CD4-positive, alpha-beta T cell treated with Interleukin-21 for 1 hour (primary cell): ENCODE results near the gene KRT37.
A peak's percentile ranks its signal among the peaks of the same experiment; 100 is the strongest.
"Not testable (repeated sequence)": the region's sequence is repeated elsewhere in the genome, so short reads cannot be mapped to it uniquely, and the experiment has no call there.

Experiments used
- DNase-seq: peaks from one replicate; pipeline ENCODE4 v3.0.0-alpha.2; 2020

KRT37 gene

GRCh38 chr17:41434005-41434404 lies 9.6 kb upstream of the KRT37 start:
- no peak for DNase-seq

DNA sequence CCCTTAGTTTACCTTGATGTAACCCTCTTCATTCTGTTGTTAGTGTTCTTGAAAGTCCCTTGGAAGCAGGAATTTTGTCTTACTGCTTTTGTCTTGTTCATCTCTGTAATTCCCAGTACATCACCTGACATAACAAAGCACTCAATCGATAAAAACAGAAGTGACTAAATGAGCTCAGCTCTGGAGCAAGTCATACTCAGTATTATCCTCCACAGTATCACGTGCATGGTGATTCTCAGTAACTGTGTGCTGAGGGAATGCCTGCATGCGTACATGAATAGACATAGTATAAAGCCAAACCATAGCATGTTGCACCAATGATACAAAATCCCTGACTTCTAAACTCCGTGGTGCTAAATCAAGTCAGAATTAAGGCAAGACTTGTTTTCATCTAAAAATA lies 9.2 kb upstream of the KRT37 start:
- DNase-seq, result no peak

- DNase-seq, result not testable (repeated sequence)
These were observed 6.0 kb upstream of the KRT37 start for GRCh38 chr17:41430376-41430775.

GRCh38 chr17:41429667-41430066 lies 5.3 kb upstream of the KRT37 start:
- DNase-seq, result no peak

GRCh38 chr17:41428591-41429291 lies 4.4 kb upstream of the KRT37 start:
- no peak for DNase-seq

- DNase-seq, result not testable (repeated sequence)
These were observed 1.8 kb downstream of the KRT37 start for GRCh38 chr17:41422586-41422985.

- no peak for DNase-seq
These were observed 2.8 kb downstream of the KRT37 start for GRCh38 chr17:41421617-41422016.

DNA sequence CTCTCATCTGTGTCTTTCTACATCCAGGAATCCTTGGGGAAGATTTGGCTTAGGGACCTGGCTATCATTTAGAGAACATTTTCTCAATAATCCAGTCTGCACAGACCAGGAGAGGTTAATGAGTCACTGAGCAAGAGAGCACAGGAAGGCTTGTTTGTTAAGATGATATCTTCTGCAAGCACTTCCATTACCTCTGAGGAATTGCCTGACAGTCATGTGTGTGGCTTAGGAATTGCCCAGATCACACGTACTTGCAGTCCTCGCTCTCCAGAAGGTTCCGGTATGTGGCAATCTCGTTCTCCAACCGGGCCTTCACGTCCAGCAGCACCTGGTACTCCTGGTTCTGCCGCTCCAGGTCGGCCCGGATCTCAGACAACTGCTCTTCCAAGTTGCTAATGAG lies 3.3 kb downstream of the KRT37 start:
- DNase-seq, result no peak

DNA sequence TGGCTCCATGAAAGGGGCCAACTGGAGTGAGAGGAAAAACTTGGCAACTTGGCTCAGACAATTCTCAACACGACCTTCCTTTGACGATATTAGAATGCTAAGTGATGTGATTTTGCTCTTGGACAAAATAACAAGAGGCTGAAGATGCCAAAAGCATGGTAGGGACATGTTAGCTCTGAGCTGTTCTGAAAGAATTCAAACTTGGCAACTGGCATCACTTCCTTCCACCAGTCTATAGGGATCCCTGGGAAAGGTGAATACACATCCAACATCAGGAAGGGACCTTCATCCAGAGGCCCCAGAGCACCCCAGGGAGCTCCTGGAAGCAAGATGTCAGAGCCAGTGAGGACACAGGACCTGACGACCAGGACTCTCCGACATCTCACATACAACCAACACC lies 4.3 kb downstream of the KRT37 start:
- no peak for DNase-seq

DNA sequence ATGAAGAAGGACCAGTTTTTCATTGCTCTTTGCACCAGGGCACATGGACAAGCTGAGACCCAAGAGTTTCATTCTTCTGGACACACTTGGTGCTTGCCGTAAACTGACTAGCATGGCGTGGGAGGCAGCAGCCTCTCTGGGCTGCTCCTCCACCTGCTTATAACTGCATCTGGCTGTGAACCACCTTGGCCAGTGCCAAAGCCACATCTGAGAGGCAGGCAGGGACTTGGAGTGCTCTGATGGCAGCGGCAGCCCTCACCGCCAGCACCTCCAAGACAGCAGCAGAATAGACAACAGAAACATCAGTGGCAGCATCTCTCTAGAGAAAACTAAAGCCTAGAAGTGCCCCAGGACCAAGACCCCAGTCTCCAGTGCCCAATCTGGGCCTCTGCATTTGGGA lies 4.7 kb downstream of the KRT37 start:
- DNase-seq, result no peak

DNA sequence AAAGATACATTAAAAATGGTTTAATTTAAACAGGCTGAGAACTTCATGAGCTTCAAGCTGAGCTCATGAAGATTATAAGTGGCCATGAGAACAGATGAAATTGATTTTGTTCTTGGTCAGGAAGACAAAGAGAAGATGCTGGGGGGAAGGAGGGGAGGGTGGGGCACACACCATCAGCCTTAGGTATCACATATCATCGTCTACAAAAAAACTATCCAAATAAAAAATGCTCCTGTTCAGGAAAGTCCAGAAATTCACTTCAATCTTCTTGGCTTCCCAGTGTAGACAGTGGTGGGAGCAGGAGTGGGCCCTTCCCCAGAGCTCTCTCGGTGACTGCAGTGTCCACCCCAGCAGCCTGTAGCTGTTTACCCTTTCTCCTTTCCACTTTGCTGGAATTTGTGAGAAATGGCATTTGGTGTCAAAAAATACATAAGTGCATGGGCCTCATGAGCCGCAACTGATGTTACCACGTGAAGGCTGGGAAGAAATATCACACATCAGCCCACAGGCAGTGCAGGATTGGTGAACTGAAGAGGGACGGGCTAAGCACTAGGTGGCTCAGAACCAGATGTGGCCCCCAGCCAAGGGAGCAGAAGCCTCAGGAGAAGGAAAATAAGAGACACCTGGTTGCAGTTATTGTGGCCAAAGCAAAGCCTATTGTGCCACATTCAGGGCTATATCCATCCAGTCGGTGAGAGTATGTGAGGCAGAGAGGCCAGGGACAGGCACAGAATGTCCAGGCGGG lies 6.1 kb downstream of the KRT37 start:
- no peak for DNase-seq

DNA sequence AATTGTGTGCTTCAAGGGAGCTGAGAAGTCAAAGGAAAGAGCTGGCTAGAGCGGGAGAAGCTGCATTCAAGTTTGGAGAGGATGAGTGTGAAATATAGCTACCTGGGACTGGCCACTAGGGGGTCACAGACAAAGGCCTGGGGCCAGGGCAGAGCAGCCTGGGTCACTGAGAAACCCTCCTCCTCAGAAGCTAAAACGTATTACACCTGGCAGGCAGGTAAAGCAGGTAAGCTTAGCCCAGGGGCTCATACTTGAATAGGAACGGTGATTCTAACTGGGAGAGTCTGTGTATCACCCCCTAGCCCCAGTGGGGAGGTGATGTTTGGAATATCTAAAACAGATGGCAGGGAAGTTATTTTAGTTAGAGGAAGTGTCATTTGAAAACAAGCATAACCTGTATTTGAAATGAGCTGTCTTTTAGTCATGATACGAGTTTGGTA lies 6.8 kb downstream of the KRT37 start:
- DNase-seq, result no peak

GRCh38 chr17:41417127-41417526 lies 7.3 kb downstream of the KRT37 start:
- no peak for DNase-seq

DNA sequence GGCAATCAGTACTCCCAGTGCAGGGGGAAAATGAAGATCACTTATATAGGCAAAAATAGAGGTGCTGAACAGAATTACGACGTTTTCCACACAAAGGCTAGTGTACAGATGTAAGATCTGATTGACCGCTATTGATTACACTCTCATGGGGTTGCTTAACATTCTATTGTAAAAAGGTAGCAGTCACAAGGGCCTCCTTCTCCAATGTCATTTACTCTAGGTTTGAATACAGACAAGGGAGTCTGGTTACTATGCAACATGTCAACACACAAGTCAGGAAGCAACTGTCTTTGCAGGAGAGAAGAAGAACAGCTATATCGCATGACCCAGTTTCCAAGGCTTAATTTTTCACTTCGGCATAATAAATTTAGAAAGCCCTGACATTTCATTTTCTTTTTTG lies 7.9 kb downstream of the KRT37 start:
- DNase-seq, result no peak

DNA sequence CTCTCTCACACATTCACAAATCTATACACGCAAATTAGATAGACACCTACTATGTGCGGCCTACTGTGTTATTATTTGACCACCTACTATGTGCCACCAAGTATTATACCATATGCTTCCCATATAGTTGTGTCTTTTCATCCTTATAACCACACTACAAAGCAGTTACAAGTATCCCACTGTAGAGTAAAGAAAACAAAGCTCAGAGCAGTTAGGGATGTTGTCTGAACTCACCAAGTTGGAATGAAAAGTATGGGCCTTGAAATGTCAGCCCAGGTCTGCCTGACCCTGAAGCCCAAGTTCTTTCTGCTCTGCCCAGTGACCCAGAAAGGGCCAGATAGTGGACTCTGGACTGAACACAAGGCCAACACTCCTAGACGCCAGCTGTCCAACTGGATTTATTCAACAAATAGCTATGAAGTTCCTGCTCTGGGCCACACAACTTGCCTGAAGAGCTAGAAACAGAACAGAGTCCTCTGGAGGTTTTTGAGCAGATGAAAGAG lies 8.5 kb downstream of the KRT37 start:
- DNase-seq, result no peak

DNA sequence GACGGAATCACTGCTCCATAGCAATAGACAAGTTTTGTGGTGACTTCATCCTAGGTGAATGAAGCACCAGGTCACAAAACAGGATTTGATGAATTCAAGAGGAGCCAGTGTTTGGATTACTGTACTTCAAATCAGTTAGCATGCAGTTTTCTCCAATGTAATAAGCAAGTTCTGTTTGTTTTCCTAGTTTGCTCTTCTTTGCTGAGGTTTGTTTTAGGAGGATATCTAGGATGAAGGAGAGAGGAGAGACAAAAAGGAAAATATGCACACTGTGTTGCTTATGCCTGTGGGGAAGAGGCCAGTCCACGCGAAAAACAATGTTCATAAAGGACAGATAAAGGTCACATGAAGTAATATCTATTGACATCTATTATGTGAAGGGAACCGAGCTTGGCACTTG lies 9.0 kb downstream of the KRT37 start:
- DNase-seq, result no peak

- no peak for DNase-seq
These were observed 10.4 kb downstream of the KRT37 start for GRCh38 chr17:41413982-41414381.

DNA sequence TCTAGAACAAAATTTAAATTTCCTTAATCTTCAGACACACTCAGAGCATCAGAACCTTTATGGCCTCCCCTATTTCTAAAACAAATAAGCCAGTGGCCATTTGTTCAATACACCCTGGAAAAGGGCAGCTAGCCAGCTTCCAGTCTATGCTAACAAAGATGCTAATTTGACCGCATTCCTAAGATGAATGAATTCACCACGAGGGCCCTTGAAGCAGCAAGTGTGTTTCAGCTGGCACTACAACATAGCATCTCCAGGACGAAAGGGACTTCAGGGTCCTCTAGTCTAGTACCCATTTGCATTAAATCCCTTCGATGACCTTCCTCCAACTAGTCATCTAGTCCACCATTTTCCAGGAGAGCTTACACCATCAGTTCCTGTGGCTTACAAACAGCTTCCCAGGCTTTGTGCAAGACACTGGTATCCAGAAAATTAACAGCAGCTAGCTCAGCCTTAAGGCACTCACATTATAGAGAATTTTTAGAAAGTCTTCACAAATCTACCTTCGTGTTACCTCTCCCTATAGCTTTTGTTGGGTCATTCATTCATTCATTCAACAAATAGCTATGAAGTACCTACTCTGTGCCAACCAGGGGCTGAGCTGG lies 10.9 kb downstream of the KRT37 start:
- DNase-seq, result no peak

- no peak for DNase-seq
These were observed 13.1 kb downstream of the KRT37 start for GRCh38 chr17:41411072-41411840.

GRCh38 chr17:41407226-41407625 lies 17.2 kb downstream of the KRT37 start:
- no peak for DNase-seq

DNA sequence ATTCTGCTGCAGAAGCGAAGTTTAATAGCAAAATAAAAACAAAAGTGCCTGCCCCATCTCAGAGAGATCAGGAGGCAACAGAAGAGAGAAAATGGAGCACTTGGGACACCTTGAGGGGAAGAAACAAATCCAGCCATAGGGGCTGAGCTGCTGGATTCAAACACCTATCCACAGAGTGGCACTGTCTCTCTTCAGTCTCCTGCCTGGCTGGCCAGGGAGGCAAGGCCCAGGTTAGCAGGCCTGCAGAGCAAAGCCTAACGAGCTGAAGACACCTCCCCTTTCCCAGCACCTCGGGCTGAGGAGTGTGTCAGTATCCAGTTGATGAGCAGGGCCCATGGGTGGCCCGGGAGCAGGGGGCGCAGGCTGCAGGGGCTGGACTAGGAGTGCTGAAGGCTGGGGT lies 18.2 kb downstream of the KRT37 start:
- DNase-seq, result no peak

DNA sequence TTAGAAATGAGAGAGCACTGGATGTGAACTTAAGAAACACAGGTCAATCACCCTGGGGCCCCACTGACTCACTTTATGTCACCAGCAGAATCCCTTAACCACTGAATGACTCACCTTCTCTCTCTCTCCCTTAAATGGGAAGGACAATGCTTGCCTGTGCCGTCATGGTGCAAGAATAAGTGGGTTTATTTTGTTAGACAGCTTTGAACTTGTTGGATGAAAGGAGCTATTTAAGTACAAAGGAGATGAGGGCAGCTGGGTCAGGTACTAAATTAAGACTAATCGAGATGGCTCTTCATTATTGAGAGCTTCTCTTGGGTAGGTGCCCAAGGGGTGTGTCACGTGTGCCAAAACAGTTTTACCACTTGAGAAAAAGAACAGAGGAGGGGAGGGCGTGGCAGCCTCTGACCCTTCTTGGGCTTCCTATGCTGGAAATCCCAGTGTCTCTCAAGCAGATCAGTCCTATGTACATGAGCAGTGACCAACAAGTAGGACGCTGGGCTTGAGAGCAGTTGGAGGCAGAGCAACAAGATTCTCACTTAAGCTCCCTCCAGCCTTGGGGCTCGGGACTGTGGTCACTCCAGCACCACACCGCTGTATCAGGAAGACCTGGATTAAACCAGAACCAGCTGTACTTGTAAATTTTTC lies 20.2 kb downstream of the KRT37 start:
- DNase-seq, result peak; percentile 35
